ENCODE results near the gene NFIC. TPM values are rescaled to one million over a fixed set of nuclear protein-coding genes. Genes with fewer than 3 reads are reported as not detected.

NFIC gene
- total RNA-seq, 1 experiment from 2014 or later, result 56.3 TPM

GRCh38 chr19:3512562-3513228 is 146.3 kb downstream of the NFIC start:
- Mint-ChIP-seq H3K9me3 (ENCODE audit: low read depth, unreplicated experiment) (no peaks in the 10 kb centered on the region), H3K4me1 (ENCODE audit: low read depth, unreplicated experiment) (peaks cover 8% of the 10 kb centered on the region), H3K36me3 (ENCODE audit: insufficient read depth, unreplicated experiment) (peaks cover 12% of the 10 kb centered on the region), H3K4me3 (ENCODE audit: low read depth, unreplicated experiment) (no peak overlapping the region), H3K27ac (ENCODE audit: unreplicated experiment) (no peak overlapping the region), H3K27me3 (ENCODE audit: unreplicated experiment) (no peaks in the 10 kb centered on the region)
- no peak for DNase-seq
- intact Hi-C loops (cut with micrococcal nuclease; ENCODE audit: unreplicated experiment), result no loop called here
- BruUV-seq (replicated peaks), result no TSS peak
- CTCF ChIA-PET, result no interaction called here
- TF ChIP-seq, protein P1, sequence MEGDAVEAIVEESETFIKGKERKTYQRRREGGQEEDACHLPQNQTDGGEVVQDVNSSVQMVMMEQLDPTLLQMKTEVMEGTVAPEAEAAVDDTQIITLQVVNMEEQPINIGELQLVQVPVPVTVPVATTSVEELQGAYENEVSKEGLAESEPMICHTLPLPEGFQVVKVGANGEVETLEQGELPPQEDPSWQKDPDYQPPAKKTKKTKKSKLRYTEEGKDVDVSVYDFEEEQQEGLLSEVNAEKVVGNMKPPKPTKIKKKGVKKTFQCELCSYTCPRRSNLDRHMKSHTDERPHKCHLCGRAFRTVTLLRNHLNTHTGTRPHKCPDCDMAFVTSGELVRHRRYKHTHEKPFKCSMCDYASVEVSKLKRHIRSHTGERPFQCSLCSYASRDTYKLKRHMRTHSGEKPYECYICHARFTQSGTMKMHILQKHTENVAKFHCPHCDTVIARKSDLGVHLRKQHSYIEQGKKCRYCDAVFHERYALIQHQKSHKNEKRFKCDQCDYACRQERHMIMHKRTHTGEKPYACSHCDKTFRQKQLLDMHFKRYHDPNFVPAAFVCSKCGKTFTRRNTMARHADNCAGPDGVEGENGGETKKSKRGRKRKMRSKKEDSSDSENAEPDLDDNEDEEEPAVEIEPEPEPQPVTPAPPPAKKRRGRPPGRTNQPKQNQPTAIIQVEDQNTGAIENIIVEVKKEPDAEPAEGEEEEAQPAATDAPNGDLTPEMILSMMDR (IDR thresholded peaks at IDR 0.05; ENCODE audit: unreplicated experiment), result no peak

DNA sequence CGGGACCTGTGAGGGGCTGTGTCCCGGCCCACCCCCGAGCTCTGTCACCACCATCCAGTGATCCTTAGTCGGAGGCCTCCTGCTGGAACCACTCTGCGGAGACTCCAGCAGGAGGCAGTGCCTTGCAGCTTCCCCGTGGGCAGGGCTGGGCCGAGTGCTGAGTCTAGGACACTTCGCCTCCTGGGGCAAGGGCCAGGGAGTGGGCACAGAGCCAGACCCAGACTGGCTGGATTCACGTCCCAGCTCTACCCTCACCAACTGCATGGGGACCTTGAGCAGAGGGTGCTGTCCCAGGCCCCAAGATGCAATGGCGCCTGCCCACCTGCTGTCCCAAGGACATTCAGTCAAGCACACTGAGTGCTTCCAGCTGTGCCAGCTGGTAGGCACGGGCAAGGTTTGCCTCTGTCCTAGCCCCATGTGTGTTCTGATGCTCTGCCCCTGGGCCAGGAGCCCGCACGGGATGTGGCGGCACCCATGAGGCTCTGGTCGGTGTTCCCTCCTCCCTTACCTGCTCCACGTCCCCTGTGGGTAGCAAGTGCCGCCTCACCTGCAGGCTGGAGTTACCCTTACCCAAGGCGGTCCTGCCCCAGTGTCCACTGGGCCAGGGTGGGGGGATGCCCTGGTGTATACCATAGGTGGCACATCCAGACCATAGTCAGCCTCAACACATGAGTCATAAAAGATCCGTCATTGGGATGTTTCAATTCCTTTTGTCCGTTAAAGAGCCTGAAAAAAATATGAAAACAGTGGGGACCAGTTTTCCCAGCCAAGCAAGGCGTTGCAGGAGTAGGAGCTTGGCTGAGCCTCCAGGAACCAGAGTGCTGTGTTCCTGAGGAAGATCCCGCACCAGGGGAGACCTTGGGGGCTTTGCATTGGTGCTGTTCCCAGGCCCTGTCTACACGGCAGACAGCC is 147.1 kb downstream of the NFIC start:
- peaks cover 8% of the 10 kb centered on the region for H3K4me1 Mint-ChIP-seq (ENCODE audit: low read depth, unreplicated experiment)
- no peak overlapping the region for H3K27ac Mint-ChIP-seq (ENCODE audit: unreplicated experiment)
- H3K4me3 Mint-ChIP-seq (ENCODE audit: low read depth, unreplicated experiment), result no peak overlapping the region
- H3K9me3 Mint-ChIP-seq (ENCODE audit: low read depth, unreplicated experiment), result no peaks in the 10 kb centered on the region
- CTCF ChIA-PET, result no interaction called here
- BruUV-seq (replicated peaks), result no TSS peak
- no peaks in the 10 kb centered on the region for H3K27me3 Mint-ChIP-seq (ENCODE audit: unreplicated experiment)
- DNase-seq, result no peak
- TF ChIP-seq, protein P1 (IDR thresholded peaks at IDR 0.05; ENCODE audit: unreplicated experiment), result no peak
- peaks cover 12% of the 10 kb centered on the region for H3K36me3 Mint-ChIP-seq (ENCODE audit: insufficient read depth, unreplicated experiment)
- intact Hi-C loops (cut with micrococcal nuclease; ENCODE audit: unreplicated experiment), result no loop called here

- no peak overlapping the region for H3K4me3 Mint-ChIP-seq (ENCODE audit: low read depth, unreplicated experiment)
- DNase-seq, result no peak
- CTCF ChIA-PET, result no interaction called here
- no peaks in the 10 kb centered on the region for H3K27me3 Mint-ChIP-seq (ENCODE audit: unreplicated experiment)
- TF ChIP-seq, protein P1 (IDR thresholded peaks at IDR 0.05; ENCODE audit: unreplicated experiment), result no peak
- H3K27ac Mint-ChIP-seq (ENCODE audit: unreplicated experiment), result no peak overlapping the region
- no TSS peak for BruUV-seq (replicated peaks)
- no peaks in the 10 kb centered on the region for H3K4me1 Mint-ChIP-seq (ENCODE audit: low read depth, unreplicated experiment)
- intact Hi-C loops (cut with micrococcal nuclease; ENCODE audit: unreplicated experiment), result no loop called here
- H3K36me3 Mint-ChIP-seq (ENCODE audit: insufficient read depth, unreplicated experiment), result peaks cover 6% of the 10 kb centered on the region
- H3K9me3 Mint-ChIP-seq (ENCODE audit: low read depth, unreplicated experiment), result no peaks in the 10 kb centered on the region
Measured at GRCh38 chr19:3514930-3515329, 148.5 kb downstream of the NFIC start.

DNA sequence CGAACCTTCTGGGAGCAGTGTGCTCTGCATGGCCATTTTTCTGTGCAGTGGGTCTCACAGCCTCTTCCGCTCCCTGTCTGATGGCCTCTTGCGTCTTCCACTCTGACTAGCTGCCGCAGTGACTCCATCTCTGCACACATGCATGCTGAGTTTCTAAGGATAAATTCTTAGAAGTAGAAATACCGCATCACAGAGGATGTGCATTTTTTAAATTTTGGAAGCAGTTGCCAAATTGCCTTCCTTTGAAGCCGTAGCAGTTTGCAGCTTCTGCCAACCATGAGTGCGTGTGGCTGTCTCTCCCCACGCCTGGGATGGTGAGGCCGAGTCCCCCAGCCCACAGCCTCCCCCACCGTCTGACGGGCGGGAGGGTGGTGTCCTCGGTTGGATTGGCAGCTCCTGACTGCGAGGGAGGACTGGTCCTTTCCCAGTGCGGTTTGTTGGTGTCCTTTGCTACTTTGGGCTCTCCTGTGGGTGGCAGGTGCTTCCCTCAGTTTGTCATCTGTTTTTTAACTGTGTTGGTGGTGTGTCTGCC is 149.6 kb downstream of the NFIC start:
- Mint-ChIP-seq H3K4me3 (ENCODE audit: low read depth, unreplicated experiment) (no peak overlapping the region), H3K27ac (ENCODE audit: unreplicated experiment) (no peak overlapping the region), H3K4me1 (ENCODE audit: low read depth, unreplicated experiment) (no peaks in the 10 kb centered on the region), H3K9me3 (ENCODE audit: low read depth, unreplicated experiment) (no peaks in the 10 kb centered on the region), H3K27me3 (ENCODE audit: unreplicated experiment) (no peaks in the 10 kb centered on the region), H3K36me3 (ENCODE audit: insufficient read depth, unreplicated experiment) (peaks cover 6% of the 10 kb centered on the region)
- no TSS peak for BruUV-seq (replicated peaks)
- intact Hi-C loops (cut with micrococcal nuclease; ENCODE audit: unreplicated experiment), result no loop called here
- no peak for DNase-seq
- TF ChIP-seq, protein P1 (IDR thresholded peaks at IDR 0.05; ENCODE audit: unreplicated experiment), result no peak
- CTCF ChIA-PET, result no interaction called here

All from Calu3 (cell line).